MCF 10A (cell line): Measurements from ENCODE around the gene ZEB1. TPM values are rescaled to one million over a fixed set of nuclear protein-coding genes. Genes with fewer than 3 reads are reported as not detected.
A peak's percentile ranks its signal among the peaks of the same experiment; 100 is the strongest.
"Not testable (repeated sequence)": the region's sequence is repeated elsewhere in the genome, so short reads cannot be mapped to it uniquely, and the experiment has no call there.

Experiments
- BruUV-seq: library from RNA; stranded (reverse); fragments of 400-500 nt; replicated peaks from 2 replicates; lab custom pipeline; 2021; lab: Mats Ljungman, UMichigan
- CTCF ChIA-PET: fragments of 300-600 bp; sonication (Branson Sonifier 250); formaldehyde crosslinking; extraction: SDS; loops from one replicate; lab custom pipeline; 2021; ENCODE audit warnings: antibody characterized with exemption, inconsistent platforms; lab: Yijun Ruan, JAX
- POLR2A ChIA-PET: fragments of 300-600, 350-650 bp; sonication (Branson Sonifier 250); formaldehyde crosslinking; extraction: SDS; loops from one replicate; lab custom pipeline; 2020; ENCODE audit warnings: antibody characterized with exemption, inconsistent platforms; lab: Yijun Ruan, JAX
- DNase-seq: peaks from one replicate; pipeline ENCODE4 v3.0.0-alpha.2; 2018; ENCODE audit not compliant: unreplicated experiment
- H3K27ac Mint-ChIP-seq: one replicate; pipeline ENCODE4 v1.8.0; 2022; ENCODE audit warnings: mild to moderate bottlenecking, low read depth, mixed read lengths; ENCODE audit not compliant: unreplicated experiment
- H3K27me3 Mint-ChIP-seq: one replicate; pipeline ENCODE4 v1.8.0; 2022; ENCODE audit warnings: mixed read lengths; ENCODE audit not compliant: insufficient read depth, unreplicated experiment
- H3K36me3 Mint-ChIP-seq: one replicate; pipeline ENCODE4 v1.8.0; 2022; ENCODE audit warnings: mild to moderate bottlenecking, moderate library complexity, mixed read lengths; ENCODE audit not compliant: insufficient read depth, unreplicated experiment
- H3K4me1 Mint-ChIP-seq: one replicate; pipeline ENCODE4 v1.8.0; 2022; ENCODE audit warnings: mixed read lengths; ENCODE audit not compliant: insufficient read depth, unreplicated experiment
- H3K4me3 Mint-ChIP-seq: one replicate; pipeline ENCODE4 v1.8.0; 2022; ENCODE audit warnings: mild to moderate bottlenecking, moderate library complexity, mixed read lengths; ENCODE audit not compliant: unreplicated experiment
- H3K9me3 Mint-ChIP-seq: one replicate; pipeline ENCODE4 v1.8.0; 2022; ENCODE audit warnings: mixed read lengths; ENCODE audit not compliant: unreplicated experiment
- CTCF ChIP-seq: fragments of 200-600 bp; IDR thresholded peaks from one replicate; pipeline ENCODE4 v1.8.0; 2022; ENCODE audit warnings: antibody characterized with exemption, mild to moderate bottlenecking; ENCODE audit not compliant: unreplicated experiment
- intact Hi-C: fragments of 100-400 bp; cut with micrococcal nuclease; formaldehyde crosslinking; loops from 2 replicates; pipeline ENCODE4 v1.14.1; 2022
- total RNA-seq: library from RNA; stranded (reverse); gene quantifications from 2 replicates; pipeline ENCODE4 v1.2.3, GENCODE V29; 2022

Gene ZEB1
- total RNA-seq, 1 experiment from 2014 or later = 15.1 TPM

GRCh38 chr10:31422634-31423033, 103.6 kb downstream of the ZEB1 start:
- Mint-ChIP-seq H3K36me3 (no peaks in the 10 kb centered on the region), H3K9me3 (peaks cover under 1% of the 10 kb centered on the region), H3K4me1 (peaks cover 11% of the 10 kb centered on the region), H3K4me3 (no peak overlapping the region), H3K27ac (no peak overlapping the region), H3K27me3 (no peaks in the 10 kb centered on the region)
- CTCF ChIA-PET = interaction anchor here (0.5 kb wide), 1 partner anchor 74 kb away, joined by 3 read pairs; no protein-coding TSS in a partner anchor
- no TSS peak for BruUV-seq
- POLR2A ChIA-PET = no interaction called here
- intact Hi-C loops = no loop called here
- no peak for TF ChIP-seq CTCF
- DNase-seq = no peak

GRCh38 chr10:31424473-31424872, 105.5 kb downstream of the ZEB1 start:
- POLR2A ChIA-PET = no interaction called here
- H3K27me3 Mint-ChIP-seq = no peaks in the 10 kb centered on the region
- no peak overlapping the region for H3K27ac Mint-ChIP-seq
- BruUV-seq = no TSS peak
- H3K4me1 Mint-ChIP-seq = peaks cover 11% of the 10 kb centered on the region
- intact Hi-C loops = no loop called here
- no peak for DNase-seq
- H3K9me3 Mint-ChIP-seq = peaks cover 16% of the 10 kb centered on the region
- no peaks in the 10 kb centered on the region for H3K36me3 Mint-ChIP-seq
- H3K4me3 Mint-ChIP-seq = no peak overlapping the region
- CTCF ChIA-PET = no interaction called here
- no peak for TF ChIP-seq CTCF

DNA sequence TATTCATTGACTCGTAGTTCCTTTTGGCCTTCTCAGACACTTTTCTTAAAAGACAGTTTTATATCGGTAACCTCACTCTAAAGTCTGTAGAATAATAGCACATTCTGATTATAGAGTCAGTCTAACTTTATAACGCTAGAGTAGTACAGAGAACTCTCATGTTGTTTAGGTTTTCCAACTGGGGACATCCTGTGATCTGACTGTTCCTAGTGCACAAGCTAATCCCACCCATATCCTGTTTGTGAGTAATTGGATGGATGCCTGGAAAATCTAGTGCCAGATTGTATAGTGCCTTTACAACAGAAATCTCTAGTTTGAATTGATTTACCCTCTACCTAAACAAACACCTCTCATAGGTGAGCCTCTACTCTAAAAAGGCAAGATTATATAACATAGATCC, 107.4 kb downstream of the ZEB1 start:
- H3K36me3 Mint-ChIP-seq = no peaks in the 10 kb centered on the region
- ChIA-PET POLR2A (no interaction called here), CTCF (no interaction called here)
- H3K4me3 Mint-ChIP-seq = no peak overlapping the region
- peaks cover 11% of the 10 kb centered on the region for H3K4me1 Mint-ChIP-seq
- peak overlapping the region; percentile 71 for H3K27ac Mint-ChIP-seq
- peak; percentile 86 for DNase-seq
- intact Hi-C loops = no loop called here
- TF ChIP-seq CTCF = no peak
- no TSS peak for BruUV-seq
- peaks cover 16% of the 10 kb centered on the region for H3K9me3 Mint-ChIP-seq
- no peaks in the 10 kb centered on the region for H3K27me3 Mint-ChIP-seq

- intact Hi-C loops, H3K4me3 Mint-ChIP-seq, BruUV-seq, H3K27me3 Mint-ChIP-seq, H3K36me3 Mint-ChIP-seq: not testable (repeated sequence)
- Mint-ChIP-seq H3K27ac (peak overlapping the region; percentile 8), H3K9me3 (peaks cover 16% of the 10 kb centered on the region), H3K4me1 (peaks cover 11% of the 10 kb centered on the region)
- ChIA-PET CTCF (interaction anchor here (0.6 kb wide), 1 partner anchor 709 kb away, joined by 3 read pairs; no protein-coding TSS in a partner anchor), POLR2A (interaction anchor here (0.7 kb wide), 1 partner anchor 78 kb away, joined by 3 read pairs; no protein-coding TSS in a partner anchor)
- DNase-seq = peak; percentile 18
Observed at GRCh38 chr10:31427334-31427733, 108.3 kb downstream of the ZEB1 start.

GRCh38 chr10:31428499-31428898, 109.5 kb downstream of the ZEB1 start:
- DNase-seq, CTCF ChIA-PET, H3K27me3 Mint-ChIP-seq, BruUV-seq, H3K36me3 Mint-ChIP-seq, H3K4me3 Mint-ChIP-seq, intact Hi-C loops, POLR2A ChIA-PET: not testable (repeated sequence)
- peak overlapping the region; percentile 8 for H3K27ac Mint-ChIP-seq
- H3K9me3 Mint-ChIP-seq = peaks cover 16% of the 10 kb centered on the region
- H3K4me1 Mint-ChIP-seq = peaks cover 11% of the 10 kb centered on the region
